HG03025 (cell line): ENCODE results near the gene NPAS2.

Source experiments
- ATAC-seq: cut with Tn5 transposase; IDR thresholded peaks from one replicate; pipeline ENCODE4 v1.9.1; 2021; ENCODE audit warnings: mild to moderate bottlenecking, moderate library complexity; ENCODE audit not compliant: unreplicated experiment, low FRiP score

NPAS2 gene

GRCh38 chr2:100819370-100820272 lies at the start of gene NPAS2:
Gene NPAS2 (plus strand): TSS chr2:100820139. CDS start chr2:100904755, 84,616 bp downstream.
- no peak for ATAC-seq

GRCh38 chr2:100771125-100771524 lies 48.8 kb upstream of the NPAS2 start:
- ATAC-seq, result no peak

- ATAC-seq, result no peak
Measured at GRCh38 chr2:100773538-100773937, 46.4 kb upstream of the NPAS2 start.

GRCh38 chr2:100776445-100776844 lies 43.5 kb upstream of the NPAS2 start:
- no peak for ATAC-seq

- no peak for ATAC-seq
Measured at GRCh38 chr2:100778637-100779450, 41.1 kb upstream of the NPAS2 start.

GRCh38 chr2:100779908-100780202 lies 40.1 kb upstream of the NPAS2 start:
- ATAC-seq, result no peak

GRCh38 chr2:100780203-100781008 lies 39.5 kb upstream of the NPAS2 start:
- no peak for ATAC-seq

- ATAC-seq, result no peak
Measured at GRCh38 chr2:100781009-100781325, 39.0 kb upstream of the NPAS2 start.

- ATAC-seq, result no peak
Measured at GRCh38 chr2:100781523-100782379, 38.2 kb upstream of the NPAS2 start.

- no peak for ATAC-seq
Measured at GRCh38 chr2:100782380-100782878, 37.5 kb upstream of the NPAS2 start.

- no peak for ATAC-seq
Measured at GRCh38 chr2:100783987-100784386, 36.0 kb upstream of the NPAS2 start.

GRCh38 chr2:100784681-100785080 lies 35.3 kb upstream of the NPAS2 start:
- no peak for ATAC-seq

- no peak for ATAC-seq
Measured at GRCh38 chr2:100785626-100786296, 34.2 kb upstream of the NPAS2 start.

GRCh38 chr2:100786297-100786658 lies 33.7 kb upstream of the NPAS2 start:
- no peak for ATAC-seq

- no peak for ATAC-seq
Measured at GRCh38 chr2:100786985-100787384, 33.0 kb upstream of the NPAS2 start.

- ATAC-seq, result no peak
Measured at GRCh38 chr2:100789361-100789760, 30.6 kb upstream of the NPAS2 start.

GRCh38 chr2:100791294-100791935 lies 28.5 kb upstream of the NPAS2 start:
- ATAC-seq, result no peak

- no peak for ATAC-seq
Measured at GRCh38 chr2:100791936-100792308, 28.0 kb upstream of the NPAS2 start.

- ATAC-seq, result no peak
Measured at GRCh38 chr2:100793220-100793619, 26.7 kb upstream of the NPAS2 start.
